Keratinocyte (primary cell): ENCODE results near the gene SCAPER. TPM values are rescaled to one million over a fixed set of nuclear protein-coding genes. Genes with fewer than 3 reads are reported as not detected.

ENCODE experiments used
- DNase-seq: peaks from one replicate; pipeline ENCODE4 v3.0.0-alpha.2; 2011; ENCODE audit warnings: low read depth, missing footprints, low spot score
- FAIRE-seq: peaks from 2 replicates; lab custom pipeline; 2011; peaks lifted over from hg19 to GRCh38; lab: Jason Lieb, UNC
- H2AFZ ChIP-seq: 2 replicates; pipeline ENCODE4 v1.6.0; 2012; ENCODE audit warnings: low read length, control low read depth, inconsistent platforms; ENCODE audit not compliant: control insufficient read depth
- H3K27ac ChIP-seq: 2 replicates; pipeline ENCODE4 v1.5.1; 2011; ENCODE audit warnings: low read length; ENCODE audit not compliant: control insufficient read depth, insufficient read depth
- H3K27me3 ChIP-seq: 3 replicates; pipeline ENCODE4 v1.6.0; 2011; ENCODE audit warnings: low read length; ENCODE audit not compliant: control insufficient read depth, insufficient read depth; ENCODE audit errors: extremely low read depth
- H3K36me3 ChIP-seq, 2 experiments: 2 replicates in 1 of 2; 3 replicates in 1 of 2; pipeline ENCODE4 v1.5.1; 2011; ENCODE audit warnings: low read length in 2 of 2, mild to moderate bottlenecking in 1 of 2; ENCODE audit not compliant: control insufficient read depth in 2 of 2, insufficient read depth in 2 of 2; ENCODE audit errors: extremely low read depth in 1 of 2
- H3K4me1 ChIP-seq: 3 replicates; pipeline ENCODE4 v1.5.1; 2011; ENCODE audit warnings: low read length; ENCODE audit not compliant: control insufficient read depth, insufficient read depth; ENCODE audit errors: extremely low read depth
- H3K4me2 ChIP-seq: 3 replicates; pipeline ENCODE4 v1.6.0; 2011; ENCODE audit warnings: low read depth, low read length; ENCODE audit not compliant: control insufficient read depth, insufficient read depth; ENCODE audit errors: extremely low read depth
- H3K4me3 ChIP-seq, 3 experiments: fragments of 200-600 bp in 1 of 3; sonication (generic) in 1 of 3; 2 replicates in 2 of 3; 3 replicates in 1 of 3; pipeline ENCODE4 v1.5.1; 2011 to 2016; ENCODE audit warnings: low read length in 3 of 3, mild to moderate bottlenecking in 3 of 3, control low read depth in 2 of 3, inconsistent platforms in 1 of 3, low read depth in 1 of 3, mixed read lengths in 1 of 3, mixed run types in 1 of 3, moderate library complexity in 1 of 3; ENCODE audit not compliant: control insufficient read depth in 2 of 3, insufficient read depth in 2 of 3; ENCODE audit errors: extremely low read depth in 1 of 3
- H3K79me2 ChIP-seq: 2 replicates; pipeline ENCODE4 v1.6.0; 2012; ENCODE audit warnings: low read length; ENCODE audit not compliant: control insufficient read depth, insufficient read depth
- H3K9ac ChIP-seq: 3 replicates; pipeline ENCODE4 v1.6.0; 2011; ENCODE audit warnings: low read length; ENCODE audit not compliant: control insufficient read depth, insufficient read depth; ENCODE audit errors: extremely low read depth
- H3K9me1 ChIP-seq: 3 replicates; pipeline ENCODE4 v1.6.0; 2011; ENCODE audit warnings: low read length; ENCODE audit not compliant: control insufficient read depth, insufficient read depth; ENCODE audit errors: extremely low read depth
- H3K9me3 ChIP-seq: 2 replicates; pipeline ENCODE4 v1.5.1; 2012; ENCODE audit warnings: low read depth, low read length; ENCODE audit not compliant: control insufficient read depth
- H4K20me1 ChIP-seq: 3 replicates; pipeline ENCODE4 v1.6.0; 2011; ENCODE audit warnings: low read length; ENCODE audit not compliant: control insufficient read depth, insufficient read depth; ENCODE audit errors: extremely low read depth
- EZH2 ChIP-seq: IDR thresholded peaks from one replicate; pipeline ENCODE4 v1.6.1; 2012; ENCODE audit warnings: inconsistent platforms, mild to moderate bottlenecking, low read length, moderate library complexity
- dilution Hi-C: fragments of 300-500 bp; cut with MboI; formaldehyde crosslinking; loops from one replicate; pipeline ENCODE4 v1.7.0; 2020; ENCODE audit warnings: low sequenced_read_pairs; ENCODE audit not compliant: extremely low pct_ligation_motif_present
- polyA plus RNA-seq, 5 experiments: library from polyadenylated mRNA; depleted of rRNA in 3 of 5; stranded (reverse) in 3 of 5; stranded (forward) in 1 of 5; unstranded in 1 of 5; fragments of >200 nt; gene quantifications; 1 replicate in 1 of 5; 2 replicates in 3 of 5; 3 replicates in 1 of 5; pipeline versions ENCODE4 v1.2.1 to v1.2.3, GENCODE V29; 2011 to 2012; ENCODE audit warnings: missing spikeins in 2 of 5, low read depth in 1 of 5, low replicate concordance in 1 of 5
- TF ChIP-seq, protein P1 (sequence below), 3 experiments: IDR thresholded peaks in 1 of 3; conservative IDR thresholded peaks in 1 of 3; optimal IDR thresholded peaks in 1 of 3; 2 replicates in 2 of 3; 3 replicates in 1 of 3; pipeline versions ENCODE3 to v1.5.1; 2011; ENCODE audit warnings: low read length in 3 of 3, mild to moderate bottlenecking in 3 of 3, moderate library complexity in 2 of 3, control low read depth in 1 of 3, inconsistent platforms in 1 of 3; ENCODE audit not compliant: insufficient read depth in 2 of 3; ENCODE audit errors: extremely low read depth in 1 of 3

The SCAPER gene
- polyA plus RNA-seq, 1 donor (not counting 4 experiments of a cell fraction or from before 2014, with no cell fraction given), result 5.2 TPM

- DNase-seq, result no peak
- dilution Hi-C loops, result no loop called here
- H3K9ac ChIP-seq, result no peak overlapping the region
- no peak for TF ChIP-seq EZH2
- TF ChIP-seq, protein P1, sequence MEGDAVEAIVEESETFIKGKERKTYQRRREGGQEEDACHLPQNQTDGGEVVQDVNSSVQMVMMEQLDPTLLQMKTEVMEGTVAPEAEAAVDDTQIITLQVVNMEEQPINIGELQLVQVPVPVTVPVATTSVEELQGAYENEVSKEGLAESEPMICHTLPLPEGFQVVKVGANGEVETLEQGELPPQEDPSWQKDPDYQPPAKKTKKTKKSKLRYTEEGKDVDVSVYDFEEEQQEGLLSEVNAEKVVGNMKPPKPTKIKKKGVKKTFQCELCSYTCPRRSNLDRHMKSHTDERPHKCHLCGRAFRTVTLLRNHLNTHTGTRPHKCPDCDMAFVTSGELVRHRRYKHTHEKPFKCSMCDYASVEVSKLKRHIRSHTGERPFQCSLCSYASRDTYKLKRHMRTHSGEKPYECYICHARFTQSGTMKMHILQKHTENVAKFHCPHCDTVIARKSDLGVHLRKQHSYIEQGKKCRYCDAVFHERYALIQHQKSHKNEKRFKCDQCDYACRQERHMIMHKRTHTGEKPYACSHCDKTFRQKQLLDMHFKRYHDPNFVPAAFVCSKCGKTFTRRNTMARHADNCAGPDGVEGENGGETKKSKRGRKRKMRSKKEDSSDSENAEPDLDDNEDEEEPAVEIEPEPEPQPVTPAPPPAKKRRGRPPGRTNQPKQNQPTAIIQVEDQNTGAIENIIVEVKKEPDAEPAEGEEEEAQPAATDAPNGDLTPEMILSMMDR (optimal IDR thresholded peaks at IDR 0.05 in 1 of 3, IDR thresholded peaks at IDR 0.05 in 1 of 3, conservative IDR thresholded peaks at IDR 0.05 in 1 of 3; ENCODE audit: extremely low read depth in 1 of 3, insufficient read depth in 2 of 3, low read length in 3 of 3), result no peak
- H3K4me3 ChIP-seq, result no peak overlapping the region
- H3K4me1 ChIP-seq, result no peaks in the 10 kb centered on the region
- no peak overlapping the region for H2AFZ ChIP-seq
- peaks cover 0 to 1% of the 10 kb centered on the region in 2 experiments for H3K36me3 ChIP-seq
- FAIRE-seq, result no peak
- no peaks in the 10 kb centered on the region for H4K20me1 ChIP-seq
- no peaks in the 10 kb centered on the region for H3K9me3 ChIP-seq
- H3K9me1 ChIP-seq, result no peaks in the 10 kb centered on the region
- H3K27ac ChIP-seq, result no peak overlapping the region
- H3K79me2 ChIP-seq, result no peaks in the 10 kb centered on the region
- no peak overlapping the region for H3K4me2 ChIP-seq
- no peaks in the 10 kb centered on the region for H3K27me3 ChIP-seq
Observed at GRCh38 chr15:76772776-76773175, 132.4 kb downstream of the SCAPER start.

DNA sequence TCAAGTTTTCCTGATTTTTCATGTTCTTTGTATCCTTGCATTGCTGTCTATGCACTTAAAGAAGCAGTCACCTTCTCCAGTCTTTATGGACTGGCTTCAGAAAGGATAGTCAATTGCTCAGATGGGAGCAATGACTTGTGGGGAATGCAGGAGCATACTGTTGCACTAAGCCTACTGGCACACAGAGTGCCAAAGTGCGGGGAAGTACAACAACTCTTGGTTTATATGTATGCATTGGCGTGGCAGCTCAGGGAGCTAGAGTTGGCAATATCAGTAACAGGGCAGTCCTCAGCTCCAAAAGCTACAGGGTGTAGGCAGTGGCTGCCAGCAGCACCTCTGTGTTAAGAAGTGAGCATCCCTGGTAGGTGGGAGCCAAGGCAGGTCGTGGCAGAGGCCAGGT is 141.1 kb downstream of the SCAPER start:
- Histone ChIP-seq H3K4me2 (no peak overlapping the region), H3K79me2 (no peaks in the 10 kb centered on the region), H3K36me3 (peaks cover 5 to 7% of the 10 kb centered on the region in 2 experiments), H3K27me3 (no peaks in the 10 kb centered on the region), H3K4me3 (no peak overlapping the region), H2AFZ (no peak overlapping the region), H4K20me1 (no peaks in the 10 kb centered on the region), H3K9me1 (no peaks in the 10 kb centered on the region), H3K9me3 (no peaks in the 10 kb centered on the region), H3K9ac (no peak overlapping the region), H3K27ac (no peak overlapping the region), H3K4me1 (no peaks in the 10 kb centered on the region)
- DNase-seq (no peak), FAIRE-seq (no peak)
- dilution Hi-C loops, result no loop called here
- TF ChIP-seq EZH2, result no peak
- TF ChIP-seq, protein P1 (optimal IDR thresholded peaks at IDR 0.05 in 1 of 3, IDR thresholded peaks at IDR 0.05 in 1 of 3, conservative IDR thresholded peaks at IDR 0.05 in 1 of 3; ENCODE audit: extremely low read depth in 1 of 3, insufficient read depth in 2 of 3, low read length in 3 of 3), result no peak
